Muscle of arm (tissue), 12 donors: ENCODE measurements around the gene NPTX2. TPM values are rescaled to one million over a fixed set of nuclear protein-coding genes. Genes with fewer than 3 reads are reported as not detected.
A peak's percentile ranks its signal among the peaks of the same experiment; 100 is the strongest.

Experiments used
- DNase-seq: peaks from one replicate; pipeline ENCODE4 v3.0.0-alpha.2; 2013
- polyA plus RNA-seq, 12 donors: library from polyadenylated mRNA; unstranded; fragments of 120-200 nt; gene quantifications; one replicate each; pipeline ENCODE4 v1.2.1, GENCODE V29; 2013; ENCODE audit not compliant: insufficient read length in 12 of 12

Gene NPTX2
- polyA plus RNA-seq, 12 donors: 4.0 to 16.6 (median 10.2) TPM; not detected in 1

GRCh38 chr7:98616381-98617050, 569 bp upstream of the NPTX2 start:
- no peak for DNase-seq

- DNase-seq: no peak
These were observed 904 bp downstream of the NPTX2 start for GRCh38 chr7:98617960-98618418.

- DNase-seq: no peak
These were observed 1.7 kb downstream of the NPTX2 start for GRCh38 chr7:98618786-98619185.

- DNase-seq: no peak
These were observed 2.6 kb downstream of the NPTX2 start for GRCh38 chr7:98619450-98620321.

GRCh38 chr7:98621573-98622482, 4.7 kb downstream of the NPTX2 start:
- no peak for DNase-seq

GRCh38 chr7:98622926-98623325, 5.8 kb downstream of the NPTX2 start:
- DNase-seq: no peak

- no peak for DNase-seq
These were observed 7.8 kb downstream of the NPTX2 start for GRCh38 chr7:98624846-98625420.

GRCh38 chr7:98626460-98627412, 9.7 kb downstream of the NPTX2 start:
- DNase-seq: no peak

- no peak for DNase-seq
These were observed 10.3 kb downstream of the NPTX2 start for GRCh38 chr7:98627413-98627790.

GRCh38 chr7:98628418-98628817, 11.3 kb downstream of the NPTX2 start:
- no peak for DNase-seq

- DNase-seq: no peak
These were observed 11.9 kb downstream of the NPTX2 start for GRCh38 chr7:98629001-98629431.

GRCh38 chr7:98630149-98630548, 13.1 kb downstream of the NPTX2 start:
- no peak for DNase-seq

GRCh38 chr7:98630770-98631169, 13.7 kb downstream of the NPTX2 start:
- no peak for DNase-seq

GRCh38 chr7:98638853-98639252, 21.8 kb downstream of the NPTX2 start:
- DNase-seq: no peak

GRCh38 chr7:98640375-98640774, 23.3 kb downstream of the NPTX2 start:
- DNase-seq: no peak

GRCh38 chr7:98641646-98642500, 24.8 kb downstream of the NPTX2 start:
- DNase-seq: peak; percentile 64

- DNase-seq: no peak
These were observed 26.3 kb downstream of the NPTX2 start for GRCh38 chr7:98643236-98643985.

- DNase-seq: no peak
These were observed 29.4 kb downstream of the NPTX2 start for GRCh38 chr7:98646465-98646864.

GRCh38 chr7:98647326-98647725, 30.2 kb downstream of the NPTX2 start:
- no peak for DNase-seq
